ENCODE measurements around the gene ZNF646.

DNA sequence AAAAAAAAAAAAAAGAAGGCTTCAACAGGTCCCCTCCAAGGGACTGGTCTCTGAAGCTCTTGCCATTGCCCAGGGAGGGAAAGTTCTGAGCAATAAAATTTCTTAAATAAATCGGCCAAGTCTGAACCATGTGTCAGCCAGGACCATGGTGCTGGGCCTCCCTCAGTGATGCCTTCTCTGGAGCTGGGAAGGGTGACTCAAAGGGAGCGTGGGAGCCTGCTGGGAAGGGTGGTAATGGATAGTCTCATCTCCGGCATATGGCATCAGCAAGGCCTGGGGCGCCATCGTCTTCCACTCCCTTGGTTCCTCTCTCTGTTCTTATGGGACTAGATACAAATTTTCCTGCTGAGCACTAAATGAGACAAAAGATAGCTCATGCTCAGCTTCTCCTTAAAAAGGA lies 18.1 kb downstream of the ZNF646 start:
- TF ChIP-seq, protein P1, sequence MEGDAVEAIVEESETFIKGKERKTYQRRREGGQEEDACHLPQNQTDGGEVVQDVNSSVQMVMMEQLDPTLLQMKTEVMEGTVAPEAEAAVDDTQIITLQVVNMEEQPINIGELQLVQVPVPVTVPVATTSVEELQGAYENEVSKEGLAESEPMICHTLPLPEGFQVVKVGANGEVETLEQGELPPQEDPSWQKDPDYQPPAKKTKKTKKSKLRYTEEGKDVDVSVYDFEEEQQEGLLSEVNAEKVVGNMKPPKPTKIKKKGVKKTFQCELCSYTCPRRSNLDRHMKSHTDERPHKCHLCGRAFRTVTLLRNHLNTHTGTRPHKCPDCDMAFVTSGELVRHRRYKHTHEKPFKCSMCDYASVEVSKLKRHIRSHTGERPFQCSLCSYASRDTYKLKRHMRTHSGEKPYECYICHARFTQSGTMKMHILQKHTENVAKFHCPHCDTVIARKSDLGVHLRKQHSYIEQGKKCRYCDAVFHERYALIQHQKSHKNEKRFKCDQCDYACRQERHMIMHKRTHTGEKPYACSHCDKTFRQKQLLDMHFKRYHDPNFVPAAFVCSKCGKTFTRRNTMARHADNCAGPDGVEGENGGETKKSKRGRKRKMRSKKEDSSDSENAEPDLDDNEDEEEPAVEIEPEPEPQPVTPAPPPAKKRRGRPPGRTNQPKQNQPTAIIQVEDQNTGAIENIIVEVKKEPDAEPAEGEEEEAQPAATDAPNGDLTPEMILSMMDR (IDR thresholded peaks at IDR 0.05) = no peak
- no peak for TF ChIP-seq POLR2A (IDR thresholded peaks at IDR 0.05)
